ENCODE measurements around the gene BID.
"Not testable (repeated sequence)": the region's sequence is repeated elsewhere in the genome, so short reads cannot be mapped to it uniquely, and the experiment has no call there.

The BID gene

GRCh38 chr22:17767233-17768065, 6.8 kb downstream of the BID start:
- no peaks in the 10 kb centered on the region for H3K79me1 ChIP-seq (ENCODE audit: low read length)
- H2AFZ ChIP-seq (ENCODE audit: insufficient read depth, low read length, poor library complexity): no peak overlapping the region
- H2AK5ac ChIP-seq (ENCODE audit: low read length): no peak overlapping the region
- H4K12ac ChIP-seq (ENCODE audit: low read depth, low read length): no peak overlapping the region
- no peak overlapping the region for H3K14ac ChIP-seq (ENCODE audit: low read length)
- H4K91ac ChIP-seq (ENCODE audit: low read depth, low read length): no peak overlapping the region
- H2BK120ac ChIP-seq (ENCODE audit: insufficient read depth, low read length, poor library complexity): no peak overlapping the region
- no peak overlapping the region for H4K8ac ChIP-seq (ENCODE audit: low read depth, low read length)
- H2BK12ac ChIP-seq (ENCODE audit: low read length): no peak overlapping the region
- no peaks in the 10 kb centered on the region for H3K27me3 ChIP-seq (ENCODE audit: insufficient read depth, low read length)
- H3K4me3 ChIP-seq (ENCODE audit: low read depth, low read length): no peak overlapping the region
- no peak overlapping the region for H3K4me2 ChIP-seq (ENCODE audit: low read length)
- no peak overlapping the region for H3K4ac ChIP-seq (ENCODE audit: low read depth, low read length)
- no peak overlapping the region for H3K23ac ChIP-seq (ENCODE audit: low read length)
- WGBS (ENCODE audit: extremely low coverage, insufficient coverage, insufficient read length): no CpG with 5 or more reads among the region's 14 CpGs
- H3K4me1 ChIP-seq (ENCODE audit: control insufficient read depth in 1 of 2, insufficient read depth in 2 of 2, low read length in 2 of 2): no peaks in the 10 kb centered on the region
- no peaks in the 10 kb centered on the region for H3K9me3 ChIP-seq (ENCODE audit: insufficient read depth, low read depth, low read length)
- no peak for DNase-seq
- no peak overlapping the region for H3K18ac ChIP-seq (ENCODE audit: low read length)
- no peaks in the 10 kb centered on the region for H3K36me3 ChIP-seq (ENCODE audit: control insufficient read depth in 1 of 2, insufficient read depth in 2 of 2, low read length in 2 of 2)
- H3K9ac ChIP-seq (ENCODE audit: low read length): no peak overlapping the region
- no peak overlapping the region for H2BK5ac ChIP-seq (ENCODE audit: low read depth, low read length, poor library complexity)
- H3K27ac ChIP-seq (ENCODE audit: low read depth, low read length): no peak overlapping the region
- no peaks in the 10 kb centered on the region for H3K79me2 ChIP-seq (ENCODE audit: control insufficient read depth, insufficient read depth, low read length, poor library complexity)

- H3K23ac ChIP-seq (ENCODE audit: low read length); H2BK12ac ChIP-seq (ENCODE audit: low read length); H3K4me2 ChIP-seq (ENCODE audit: low read length); H3K4ac ChIP-seq (ENCODE audit: low read depth, low read length); H3K18ac ChIP-seq (ENCODE audit: low read length); H3K27me3 ChIP-seq (ENCODE audit: insufficient read depth, low read length); H3K9me3 ChIP-seq (ENCODE audit: insufficient read depth, low read depth, low read length); H3K9ac ChIP-seq (ENCODE audit: low read length); H3K36me3 ChIP-seq (ENCODE audit: control insufficient read depth in 1 of 2, insufficient read depth in 2 of 2, low read length in 2 of 2); H3K4me1 ChIP-seq (ENCODE audit: control insufficient read depth in 1 of 2, insufficient read depth in 2 of 2, low read length in 2 of 2); DNase-seq; H2AFZ ChIP-seq (ENCODE audit: insufficient read depth, low read length, poor library complexity); H2BK120ac ChIP-seq (ENCODE audit: insufficient read depth, low read length, poor library complexity); H4K91ac ChIP-seq (ENCODE audit: low read depth, low read length); H3K14ac ChIP-seq (ENCODE audit: low read length); H4K8ac ChIP-seq (ENCODE audit: low read depth, low read length); H3K79me2 ChIP-seq (ENCODE audit: control insufficient read depth, insufficient read depth, low read length, poor library complexity); H2AK5ac ChIP-seq (ENCODE audit: low read length); H2BK5ac ChIP-seq (ENCODE audit: low read depth, low read length, poor library complexity); H3K79me1 ChIP-seq (ENCODE audit: low read length); H3K4me3 ChIP-seq (ENCODE audit: low read depth, low read length); H3K27ac ChIP-seq (ENCODE audit: low read depth, low read length); H4K12ac ChIP-seq (ENCODE audit: low read depth, low read length): not testable (repeated sequence)
- WGBS (ENCODE audit: extremely low coverage, insufficient coverage, insufficient read length): no CpG with 5 or more reads among the region's 5 CpGs
Observed at GRCh38 chr22:17764852-17765251, 9.4 kb downstream of the BID start.

- H3K9ac ChIP-seq (ENCODE audit: low read length): no peak overlapping the region
- WGBS (ENCODE audit: extremely low coverage, insufficient coverage, insufficient read length): no CpG with 5 or more reads among the region's 5 CpGs
- no peak overlapping the region for H3K4me2 ChIP-seq (ENCODE audit: low read length)
- H3K79me2 ChIP-seq (ENCODE audit: control insufficient read depth, insufficient read depth, low read length, poor library complexity): no peaks in the 10 kb centered on the region
- no peak overlapping the region for H2BK12ac ChIP-seq (ENCODE audit: low read length)
- no peak overlapping the region for H2AK5ac ChIP-seq (ENCODE audit: low read length)
- no peak overlapping the region for H4K12ac ChIP-seq (ENCODE audit: low read depth, low read length)
- H3K23ac ChIP-seq (ENCODE audit: low read length): no peak overlapping the region
- no peaks in the 10 kb centered on the region for H3K4me1 ChIP-seq (ENCODE audit: control insufficient read depth in 1 of 2, insufficient read depth in 2 of 2, low read length in 2 of 2)
- no peak overlapping the region for H2BK5ac ChIP-seq (ENCODE audit: low read depth, low read length, poor library complexity)
- no peak overlapping the region for H4K8ac ChIP-seq (ENCODE audit: low read depth, low read length)
- H3K14ac ChIP-seq (ENCODE audit: low read length): no peak overlapping the region
- H3K36me3 ChIP-seq (ENCODE audit: control insufficient read depth in 1 of 2, insufficient read depth in 2 of 2, low read length in 2 of 2): no peaks in the 10 kb centered on the region
- H3K18ac ChIP-seq (ENCODE audit: low read length): no peak overlapping the region
- H3K4me3 ChIP-seq (ENCODE audit: low read depth, low read length): no peak overlapping the region
- H2BK120ac ChIP-seq (ENCODE audit: insufficient read depth, low read length, poor library complexity): no peak overlapping the region
- H2AFZ ChIP-seq (ENCODE audit: insufficient read depth, low read length, poor library complexity): no peak overlapping the region
- H4K91ac ChIP-seq (ENCODE audit: low read depth, low read length): no peak overlapping the region
- H3K79me1 ChIP-seq (ENCODE audit: low read length): no peaks in the 10 kb centered on the region
- no peaks in the 10 kb centered on the region for H3K27me3 ChIP-seq (ENCODE audit: insufficient read depth, low read length)
- no peak for DNase-seq
- no peaks in the 10 kb centered on the region for H3K9me3 ChIP-seq (ENCODE audit: insufficient read depth, low read depth, low read length)
- no peak overlapping the region for H3K4ac ChIP-seq (ENCODE audit: low read depth, low read length)
- no peak overlapping the region for H3K27ac ChIP-seq (ENCODE audit: low read depth, low read length)
Observed at GRCh38 chr22:17764036-17764435, 10.2 kb downstream of the BID start.

GRCh38 chr22:17763442-17763841, 10.8 kb downstream of the BID start:
- not testable (repeated sequence) for H3K4me3 ChIP-seq (ENCODE audit: low read depth, low read length); H2BK120ac ChIP-seq (ENCODE audit: insufficient read depth, low read length, poor library complexity); H3K79me2 ChIP-seq (ENCODE audit: control insufficient read depth, insufficient read depth, low read length, poor library complexity); H3K14ac ChIP-seq (ENCODE audit: low read length); H3K9me3 ChIP-seq (ENCODE audit: insufficient read depth, low read depth, low read length); H3K18ac ChIP-seq (ENCODE audit: low read length); H2AK5ac ChIP-seq (ENCODE audit: low read length); H4K12ac ChIP-seq (ENCODE audit: low read depth, low read length); H3K36me3 ChIP-seq (ENCODE audit: control insufficient read depth in 1 of 2, insufficient read depth in 2 of 2, low read length in 2 of 2); H3K4me2 ChIP-seq (ENCODE audit: low read length); H4K8ac ChIP-seq (ENCODE audit: low read depth, low read length); H3K27me3 ChIP-seq (ENCODE audit: insufficient read depth, low read length); DNase-seq; H2BK12ac ChIP-seq (ENCODE audit: low read length); H2BK5ac ChIP-seq (ENCODE audit: low read depth, low read length, poor library complexity); H4K91ac ChIP-seq (ENCODE audit: low read depth, low read length); H3K27ac ChIP-seq (ENCODE audit: low read depth, low read length); H3K9ac ChIP-seq (ENCODE audit: low read length); H3K23ac ChIP-seq (ENCODE audit: low read length); H3K79me1 ChIP-seq (ENCODE audit: low read length); H3K4me1 ChIP-seq (ENCODE audit: control insufficient read depth in 1 of 2, insufficient read depth in 2 of 2, low read length in 2 of 2); H2AFZ ChIP-seq (ENCODE audit: insufficient read depth, low read length, poor library complexity); H3K4ac ChIP-seq (ENCODE audit: low read depth, low read length)
- WGBS (ENCODE audit: extremely low coverage, insufficient coverage, insufficient read length): no CpG with 5 or more reads among the region's 10 CpGs
